NCI-H1417 (cell line): ENCODE data around the gene GNAO1.

Source experiments
- DNase-seq, 3 experiments: peaks; one replicate each; lab custom pipeline; 2025; lab: John Stamatoyannopoulos, UW

GNAO1 gene

GRCh38 chr16:56348168-56349085, 157.1 kb downstream of the GNAO1 start:
- DNase-seq = no peak

GRCh38 chr16:56349086-56349415, 157.8 kb downstream of the GNAO1 start:
- no peak for DNase-seq

- DNase-seq = no peak
Observed at GRCh38 chr16:56349711-56350161, 158.4 kb downstream of the GNAO1 start.

GRCh38 chr16:56350491-56351405, 159.5 kb downstream of the GNAO1 start:
- DNase-seq = no peak

DNA sequence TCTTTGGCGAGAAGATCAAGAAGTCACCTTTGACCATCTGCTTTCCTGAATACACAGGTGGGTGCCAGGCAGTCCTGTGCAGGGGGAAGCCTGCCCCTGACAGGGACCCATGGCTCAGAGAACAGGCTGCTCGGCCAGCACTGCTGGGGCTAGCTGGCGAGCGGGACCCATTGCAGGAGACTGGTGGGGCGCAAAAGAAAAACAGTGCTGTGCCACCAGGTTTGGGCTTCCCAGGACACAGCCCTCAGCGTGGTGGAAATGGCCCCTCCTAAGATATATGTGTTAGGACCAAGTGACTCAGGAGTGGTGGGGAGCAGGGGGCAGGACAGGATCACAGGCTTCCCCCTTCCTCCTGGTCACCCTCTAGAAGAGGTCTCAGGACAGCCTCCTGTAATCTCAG, 160.2 kb downstream of the GNAO1 start:
- DNase-seq = no peak

DNA sequence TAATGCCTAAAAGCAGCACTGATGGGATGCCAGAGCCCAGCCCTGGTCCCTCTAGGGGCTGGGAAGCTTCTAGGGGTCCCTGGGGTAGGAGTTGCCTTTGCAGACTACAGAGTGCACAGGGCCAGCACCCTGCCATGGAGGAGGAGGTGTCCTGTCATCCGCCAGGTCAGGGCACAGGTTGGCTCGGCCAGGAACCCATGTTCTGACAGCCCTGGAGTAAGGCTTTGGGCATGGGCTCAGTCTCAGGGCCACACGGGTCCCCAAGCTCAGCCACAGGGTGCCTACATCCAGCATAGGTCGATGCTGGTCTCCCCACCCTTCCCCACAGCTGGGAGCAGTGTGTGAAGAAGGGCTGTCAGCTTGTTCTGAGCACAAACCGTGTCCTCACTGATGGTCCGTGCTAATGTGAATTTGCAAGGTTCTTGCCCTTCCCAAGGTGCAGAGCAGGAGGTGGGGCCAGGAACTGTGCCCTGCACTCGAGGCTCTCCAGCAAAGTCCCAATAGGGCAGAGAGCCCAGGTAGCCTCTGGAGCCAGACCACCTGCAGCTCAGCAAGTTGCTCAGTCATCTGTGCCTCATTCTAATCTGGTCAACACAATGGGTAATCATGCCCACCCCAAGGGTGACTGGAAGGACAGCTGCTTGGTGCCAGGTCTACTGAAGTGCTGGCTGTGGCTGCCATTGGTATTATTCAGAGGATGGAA, 161.2 kb downstream of the GNAO1 start:
- no peak for DNase-seq

- no peak for DNase-seq
Observed at GRCh38 chr16:56353054-56353921, 162.0 kb downstream of the GNAO1 start.

DNA sequence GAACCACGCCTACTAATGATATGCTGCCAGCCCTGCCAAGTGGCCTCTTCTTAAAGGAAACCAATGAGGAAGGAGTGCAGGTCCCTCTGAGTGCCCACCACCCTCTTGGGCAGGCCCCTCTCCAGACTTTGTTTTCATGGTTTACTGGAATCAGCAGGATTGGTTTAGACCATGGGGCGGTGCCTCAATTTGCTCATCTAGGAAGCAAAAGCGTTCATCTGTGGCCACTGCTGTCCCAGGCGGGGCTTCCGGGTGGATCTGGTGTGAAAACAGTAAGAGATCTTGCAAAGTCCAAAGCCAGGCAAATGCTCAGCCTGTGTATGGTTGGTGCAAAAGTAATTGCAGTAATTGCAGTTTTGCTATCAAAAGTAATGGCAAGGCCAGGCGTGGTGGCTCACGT, 162.7 kb downstream of the GNAO1 start:
- DNase-seq = no peak

DNA sequence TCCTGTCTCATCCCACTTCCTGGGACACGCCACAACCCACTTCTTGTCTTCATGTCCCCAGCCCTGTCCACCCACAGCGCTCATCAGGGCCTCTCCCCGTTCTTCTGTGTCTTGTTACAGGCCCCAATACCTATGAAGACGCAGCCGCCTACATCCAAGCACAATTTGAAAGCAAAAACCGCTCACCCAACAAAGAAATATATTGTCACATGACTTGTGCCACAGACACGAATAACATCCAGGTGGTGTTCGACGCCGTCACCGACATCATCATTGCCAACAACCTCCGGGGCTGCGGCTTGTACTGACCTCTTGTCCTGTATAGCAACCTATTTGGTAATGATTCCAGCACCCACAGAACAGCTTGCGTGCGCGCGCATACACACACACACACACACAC, 163.5 kb downstream of the GNAO1 start:
- DNase-seq = no peak

- DNase-seq = no peak
Observed at GRCh38 chr16:56355221-56355620, 163.9 kb downstream of the GNAO1 start.

GRCh38 chr16:56355786-56356275, 164.5 kb downstream of the GNAO1 start:
- no peak for DNase-seq

DNA sequence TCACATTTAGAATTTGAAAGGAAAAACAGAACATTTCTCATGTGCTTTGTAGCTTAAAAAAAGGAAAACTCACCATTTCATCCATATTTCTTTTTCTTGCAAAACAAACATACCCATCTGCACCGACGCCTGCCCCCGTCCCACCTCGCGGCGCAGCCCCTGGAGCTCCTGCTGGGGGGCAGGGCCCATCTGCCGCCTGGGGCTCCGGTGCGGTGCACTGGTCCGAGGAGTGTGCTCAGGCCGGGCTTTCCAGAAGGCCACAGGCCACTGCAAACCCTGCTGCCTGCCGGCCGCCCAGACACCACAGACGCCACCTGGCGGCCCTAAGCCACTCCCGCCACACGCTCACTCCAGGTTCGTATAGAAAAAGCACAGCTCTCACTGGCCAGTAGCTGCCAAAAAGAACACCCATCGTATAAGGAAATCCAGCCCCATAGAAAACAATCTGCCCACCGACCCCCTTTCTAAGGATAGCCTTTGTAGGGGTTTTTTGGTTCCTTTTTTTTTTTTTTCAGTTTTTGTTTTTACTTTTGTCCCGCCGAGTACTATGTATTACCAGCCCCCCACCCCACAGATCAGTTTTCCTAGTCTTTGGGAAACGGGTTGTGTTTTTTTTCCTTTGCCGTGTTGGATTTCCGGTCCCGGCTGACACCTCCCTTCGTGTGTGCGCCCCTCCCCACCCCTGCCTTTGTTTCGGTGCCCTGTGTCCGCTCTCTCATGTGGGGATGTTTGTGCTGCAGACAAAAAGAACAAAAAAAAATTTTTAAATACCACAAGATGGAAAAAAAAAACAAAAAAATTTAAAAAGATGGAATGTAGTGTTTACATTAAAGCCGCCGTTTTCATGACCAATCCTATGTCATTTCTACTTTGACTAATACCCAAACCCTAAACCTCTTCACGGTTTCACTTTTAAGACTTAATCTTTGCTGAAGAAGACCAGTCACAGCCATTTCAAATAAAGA, 165.3 kb downstream of the GNAO1 start:
- peak in 1 of 3 experiments; percentile 28 for DNase-seq

- DNase-seq = no peak
Observed at GRCh38 chr16:56357241-56357764, 166.0 kb downstream of the GNAO1 start.

DNA sequence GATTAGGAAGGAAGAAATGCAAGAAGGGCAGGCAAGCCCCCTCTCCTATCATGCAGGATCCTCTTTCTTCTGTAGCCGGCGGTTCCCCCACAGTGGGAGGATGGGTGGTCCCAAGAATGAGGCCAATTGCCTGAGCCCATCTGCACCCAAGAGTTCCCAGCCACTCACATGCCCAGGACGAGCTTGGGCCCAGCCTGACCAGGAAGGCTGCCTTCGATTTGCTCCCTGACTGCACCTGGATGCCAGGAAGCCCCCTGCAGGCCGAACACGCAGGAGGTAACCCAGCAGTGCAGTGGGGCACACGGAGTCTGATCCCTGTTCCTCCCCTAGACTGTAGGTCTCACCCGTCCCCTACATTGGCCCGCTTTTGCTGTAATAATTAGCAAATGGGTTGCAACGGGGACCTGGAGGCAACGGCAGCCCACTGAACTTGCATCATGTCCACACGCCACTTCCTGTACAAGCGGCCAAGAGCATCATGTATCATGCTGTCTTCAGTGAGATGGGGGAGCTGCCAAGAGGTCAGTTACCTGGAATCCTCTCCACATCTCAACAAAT, 166.6 kb downstream of the GNAO1 start:
- no peak for DNase-seq

DNA sequence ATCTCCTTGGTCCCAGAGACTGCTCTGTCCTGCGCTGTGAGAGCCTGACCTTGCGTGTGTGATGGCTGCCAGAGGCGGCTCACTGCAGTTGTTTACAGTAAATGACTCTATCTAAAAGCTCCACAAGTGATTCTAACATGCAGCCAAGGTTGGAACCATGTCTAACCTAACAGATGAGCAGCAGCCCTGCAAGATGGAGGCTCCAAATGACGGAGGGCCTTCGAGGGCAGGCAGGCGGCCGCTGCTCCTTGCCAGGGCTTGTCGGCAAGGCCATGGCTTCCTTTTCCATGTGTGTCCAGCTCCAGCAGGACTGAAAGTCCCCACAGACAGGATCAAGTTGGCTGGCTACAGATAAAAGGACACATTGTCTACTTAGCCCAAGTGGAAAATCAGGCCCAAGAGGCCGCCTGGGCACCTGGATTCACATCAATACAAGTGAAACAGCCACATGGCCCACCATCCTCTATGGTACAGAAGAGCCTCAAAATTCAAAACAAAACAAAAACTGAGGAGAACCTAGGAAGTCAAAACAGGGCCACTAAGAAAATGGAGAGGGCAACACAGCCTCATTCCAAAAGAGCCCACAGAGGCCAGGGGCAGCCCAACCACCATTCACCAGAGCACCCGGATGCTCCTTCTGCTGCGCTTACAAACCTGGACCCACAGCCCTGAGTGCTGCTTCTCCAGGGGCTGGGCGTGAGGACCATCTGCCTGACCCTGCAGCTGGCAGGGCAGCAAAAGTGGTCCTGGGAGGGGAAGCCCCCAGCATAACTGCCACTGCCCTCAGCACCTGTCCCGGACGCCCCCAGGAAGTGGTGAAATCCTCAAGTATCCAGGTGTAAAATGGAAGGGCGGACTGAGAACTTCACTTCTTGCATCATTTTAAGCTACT, 169.1 kb downstream of the GNAO1 start:
- no peak for DNase-seq

DNA sequence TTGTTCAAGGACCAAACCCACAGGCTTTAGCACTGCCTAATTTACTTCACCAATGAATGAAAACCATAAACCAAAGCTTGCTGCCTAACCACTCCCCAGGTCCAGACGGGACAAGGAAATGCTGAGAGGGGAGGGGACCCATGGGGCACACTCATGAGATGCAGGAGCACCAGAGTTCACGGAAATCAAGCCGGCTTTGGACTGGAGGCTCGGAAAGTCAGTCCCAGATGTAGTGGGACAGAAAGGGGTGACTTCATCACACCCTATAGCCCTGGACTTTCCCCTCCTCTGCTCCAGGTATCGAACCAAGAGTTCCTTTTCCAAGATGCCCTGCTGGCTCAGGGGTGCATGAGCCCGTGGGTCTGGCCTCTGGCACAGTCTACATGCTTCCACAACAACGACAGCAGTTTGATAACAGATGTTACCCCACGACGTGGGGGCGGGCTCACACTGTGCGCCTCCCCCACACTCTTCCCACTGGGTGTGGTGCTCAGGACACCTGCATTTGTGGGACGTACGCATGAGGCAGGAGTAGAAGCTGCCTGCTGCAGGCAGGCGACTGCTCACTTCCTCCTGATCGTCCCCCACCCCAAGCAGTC, 170.9 kb downstream of the GNAO1 start:
- no peak for DNase-seq

DNA sequence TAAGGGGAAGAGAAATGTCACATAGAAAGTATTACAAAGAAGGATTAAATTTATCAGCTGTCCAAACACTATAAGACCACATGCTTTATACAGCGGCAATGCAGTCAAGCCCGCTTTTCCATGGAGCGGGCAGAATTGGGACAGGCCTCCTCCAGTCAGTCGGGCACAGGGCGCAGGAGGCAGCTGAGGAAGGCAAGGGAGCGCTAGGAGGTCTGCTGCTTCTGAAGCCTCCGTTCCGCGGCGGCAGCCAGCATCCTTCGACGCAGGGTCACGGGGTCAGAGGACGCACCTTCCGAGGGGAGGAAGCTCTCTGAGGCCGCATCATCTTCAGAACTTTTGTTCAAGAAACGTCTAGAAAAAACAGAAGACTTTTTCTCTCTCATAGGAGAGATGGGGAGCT, 171.4 kb downstream of the GNAO1 start:
- DNase-seq = no peak

GRCh38 chr16:56363181-56363716, 172.0 kb downstream of the GNAO1 start:
- no peak for DNase-seq
